Measurements from ENCODE around the gene RS1. TPM values are rescaled to one million over a fixed set of nuclear protein-coding genes. Genes with fewer than 3 reads are reported as not detected.

Gene RS1
- total and polyA plus RNA-seq, 2 donors (not counting 3 experiments of a cell fraction or from before 2014, with no cell fraction given): not detected

DNA sequence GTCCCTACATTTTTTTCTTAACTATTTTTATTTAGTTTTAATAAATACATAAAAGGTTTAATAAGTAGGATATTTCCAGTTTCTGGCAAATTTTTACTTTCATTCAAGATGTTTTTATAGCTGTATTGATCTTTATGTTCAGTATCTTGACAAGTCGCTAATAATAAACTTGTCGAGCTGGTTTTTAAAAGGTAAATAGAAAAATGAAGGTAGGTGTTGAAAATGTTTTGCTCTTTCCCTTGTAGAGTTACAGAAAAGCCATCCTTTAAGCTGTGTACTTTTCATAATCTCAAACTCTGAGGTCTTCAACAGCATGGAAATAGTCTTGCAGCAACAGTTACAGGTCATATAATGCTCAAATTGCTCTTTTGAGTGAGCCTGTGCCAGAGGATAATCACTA lies 52.6 kb downstream of the RS1 start:
- peaks cover 4% of the 10 kb centered on the region for H3K4me1 ChIP-seq (ENCODE audit: control insufficient read depth, extremely low read depth, insufficient read depth, low read length)
- H3K9me3 ChIP-seq (replicated peaks; ENCODE audit: control insufficient read depth, insufficient read depth, low read length): no peaks in the 10 kb centered on the region
- TF ChIP-seq JUN (IDR thresholded peaks at IDR 0.05; ENCODE audit: borderline replicate concordance, insufficient read depth, insufficient read length, low read depth) (no peak), FOS (IDR thresholded peaks at IDR 0.05; ENCODE audit: borderline replicate concordance, insufficient read depth, low read length) (no peak), EZH2 (IDR thresholded peaks at IDR 0.05; ENCODE audit: borderline replicate concordance, low read depth, low read length, severe bottlenecking) (no peak), POLR2AphosphoS5 (IDR thresholded peaks at IDR 0.05; ENCODE audit: insufficient read depth, low read depth, low read length) (no peak), POLR2A (IDR thresholded peaks at IDR 0.05; ENCODE audit: low read depth, low read length) (no peak), GATA2 (IDR thresholded peaks at IDR 0.05; ENCODE audit: insufficient read depth, insufficient read length, low read depth, low read length) (no peak), MYC (IDR thresholded peaks at IDR 0.05; ENCODE audit: low read depth, low read length) (no peak)
- TF ChIP-seq, protein P1, sequence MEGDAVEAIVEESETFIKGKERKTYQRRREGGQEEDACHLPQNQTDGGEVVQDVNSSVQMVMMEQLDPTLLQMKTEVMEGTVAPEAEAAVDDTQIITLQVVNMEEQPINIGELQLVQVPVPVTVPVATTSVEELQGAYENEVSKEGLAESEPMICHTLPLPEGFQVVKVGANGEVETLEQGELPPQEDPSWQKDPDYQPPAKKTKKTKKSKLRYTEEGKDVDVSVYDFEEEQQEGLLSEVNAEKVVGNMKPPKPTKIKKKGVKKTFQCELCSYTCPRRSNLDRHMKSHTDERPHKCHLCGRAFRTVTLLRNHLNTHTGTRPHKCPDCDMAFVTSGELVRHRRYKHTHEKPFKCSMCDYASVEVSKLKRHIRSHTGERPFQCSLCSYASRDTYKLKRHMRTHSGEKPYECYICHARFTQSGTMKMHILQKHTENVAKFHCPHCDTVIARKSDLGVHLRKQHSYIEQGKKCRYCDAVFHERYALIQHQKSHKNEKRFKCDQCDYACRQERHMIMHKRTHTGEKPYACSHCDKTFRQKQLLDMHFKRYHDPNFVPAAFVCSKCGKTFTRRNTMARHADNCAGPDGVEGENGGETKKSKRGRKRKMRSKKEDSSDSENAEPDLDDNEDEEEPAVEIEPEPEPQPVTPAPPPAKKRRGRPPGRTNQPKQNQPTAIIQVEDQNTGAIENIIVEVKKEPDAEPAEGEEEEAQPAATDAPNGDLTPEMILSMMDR (IDR thresholded peaks at IDR 0.05; ENCODE audit: extremely low read depth in 1 of 2, insufficient read depth in 1 of 2, low read depth in 1 of 2, low read length in 2 of 2): no peak
- TF ChIP-seq, protein P2, sequence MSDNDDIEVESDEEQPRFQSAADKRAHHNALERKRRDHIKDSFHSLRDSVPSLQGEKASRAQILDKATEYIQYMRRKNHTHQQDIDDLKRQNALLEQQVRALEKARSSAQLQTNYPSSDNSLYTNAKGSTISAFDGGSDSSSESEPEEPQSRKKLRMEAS (IDR thresholded peaks at IDR 0.05; ENCODE audit: insufficient read depth, insufficient read length): no peak
- no peaks in the 10 kb centered on the region for H4K20me1 ChIP-seq (replicated peaks; ENCODE audit: control insufficient read depth, extremely low read depth, insufficient read depth, low read length)
- no peak overlapping the region for H2AFZ ChIP-seq (ENCODE audit: low read depth, low read length)
- no peak for DNase-seq (ENCODE audit: low read depth, low spot score)
- dilution Hi-C loops (cut with MboI; ENCODE audit: extremely low pct_ligation_motif_present, low sequenced_read_pairs) (no loop called here), intact Hi-C loops (cut with micrococcal nuclease) (no loop called here)
- no peak for FAIRE-seq
- no peaks in the 10 kb centered on the region for H3K9me1 ChIP-seq (replicated peaks; ENCODE audit: control insufficient read depth, extremely low read depth, insufficient read depth, low read length)
- no peak overlapping the region for H3K4me2 ChIP-seq (ENCODE audit: insufficient read depth, low read length)
- H3K27ac ChIP-seq (ENCODE audit: insufficient read depth, low read depth, low read length): no peak overlapping the region
- H3K27me3 ChIP-seq (ENCODE audit: control insufficient read depth in 2 of 2, insufficient read depth in 2 of 2, low read length in 2 of 2): no peaks in the 10 kb centered on the region
- H3K79me2 ChIP-seq (ENCODE audit: control insufficient read depth, insufficient read depth, low read length): no peaks in the 10 kb centered on the region
- H3K36me3 ChIP-seq (ENCODE audit: control insufficient read depth in 2 of 2, extremely low read depth in 1 of 2, insufficient read depth in 2 of 2, low read length in 2 of 2): no peaks in the 10 kb centered on the region
- no TSS peak for BruUV-seq (replicated peaks)
- H3K9ac ChIP-seq (replicated peaks; ENCODE audit: extremely low read depth, insufficient read depth, low read length): no peak overlapping the region
- ChIA-PET CTCF (no interaction called here), POLR2A (no interaction called here)
- no peak overlapping the region for H3K4me3 ChIP-seq (replicated peaks in 1 of 3; ENCODE audit: insufficient read depth in 1 of 3, low read depth in 1 of 3, low read length in 3 of 3)

Measured in endothelial cell of umbilical vein (primary cell).